ENCODE measurements around the gene PYGO2. TPM values are rescaled to one million over a fixed set of nuclear protein-coding genes. Genes with fewer than 3 reads are reported as not detected.

PYGO2 gene
- total RNA-seq, 1 experiment from 2014 or later: 37.4 TPM

DNA sequence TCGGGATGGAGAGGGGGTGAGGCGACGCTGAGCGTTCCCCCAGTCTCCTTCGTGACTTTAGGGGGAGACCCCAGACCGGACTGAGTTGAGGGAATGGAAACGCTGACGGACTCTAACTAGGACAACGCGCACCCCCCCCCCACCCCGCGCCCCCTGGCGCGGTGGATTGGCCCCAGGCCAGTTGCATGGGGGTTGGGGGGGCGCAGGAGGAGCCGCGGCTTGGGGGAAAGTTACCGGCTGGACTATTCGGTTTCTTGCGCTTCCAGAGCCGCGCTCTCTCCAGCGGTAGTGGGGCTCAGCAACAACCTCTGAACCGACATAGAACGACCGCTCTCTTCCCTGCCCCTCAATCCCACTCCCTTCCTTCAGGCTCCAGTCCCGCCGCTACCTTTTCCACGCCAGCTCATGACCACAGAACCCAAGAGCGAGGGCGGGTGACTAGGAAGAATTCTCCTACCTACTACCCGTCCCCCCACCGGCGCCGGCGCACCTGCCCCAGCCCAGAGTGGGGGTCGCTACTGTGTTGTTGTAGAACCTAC, 41.7 kb upstream of the PYGO2 start:
- Mint-ChIP-seq H3K36me3 (no peaks in the 10 kb centered on the region), H3K27ac (peak overlapping the region; percentile 78)

DNA sequence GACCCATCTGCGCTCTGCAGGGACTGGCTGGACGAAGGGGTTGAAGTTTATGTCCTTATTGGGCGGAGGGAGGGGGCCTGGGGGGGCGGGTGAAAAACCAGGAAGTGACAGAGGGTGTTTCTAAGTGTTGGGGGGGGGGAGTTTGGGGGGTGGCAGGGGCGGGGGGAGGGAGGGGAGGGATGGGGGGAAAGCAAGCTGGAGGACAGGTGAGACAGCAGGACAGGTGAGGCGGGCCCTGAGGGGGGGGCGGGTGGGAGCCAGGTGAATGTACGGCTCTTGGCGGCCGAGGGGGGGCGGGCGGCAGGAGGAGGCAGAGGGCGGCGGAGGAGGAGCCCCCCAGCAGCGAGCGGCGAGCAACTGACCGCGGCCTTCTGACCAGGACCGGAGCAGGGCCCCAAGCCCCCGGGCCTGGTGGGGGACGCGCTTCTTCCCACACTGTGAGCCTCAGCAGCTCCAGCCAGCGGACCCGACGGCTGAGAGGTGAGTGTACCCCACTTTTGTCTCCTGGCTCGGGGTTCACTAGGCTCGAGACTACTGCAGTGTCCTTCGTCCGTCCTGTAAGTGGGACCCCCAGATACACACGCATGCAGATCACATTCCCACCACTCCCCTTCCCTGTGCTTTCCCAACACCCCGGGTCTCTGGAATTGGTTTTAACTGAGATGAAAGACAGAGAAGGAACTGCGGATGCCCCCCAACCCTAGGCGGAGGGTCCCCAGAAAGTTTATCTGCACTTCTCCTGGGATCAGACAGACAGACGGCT, 41.1 kb upstream of the PYGO2 start, which contains the start of gene ZBTB7B:
TSS of gene ZBTB7B (plus strand) at position 339 of the 763 bp plus-strand sequence. CDS start 11,859 bp downstream, outside the sequence.
- Mint-ChIP-seq H3K27ac (peak within 1 kb of the TSS; percentile 78), H3K9me3 (no peaks in the 10 kb centered on the region), H3K36me3 (no peaks in the 10 kb centered on the region), H3K4me1 (peaks cover 39% of the 10 kb centered on the region), H3K4me3 (peak within 1 kb of the TSS; percentile 92), H3K27me3 (ENCODE audit: low read depth) (no peaks in the 10 kb centered on the region; the same call in 1 of the 2 replicates)
- TF ChIP-seq RORB (CRISPR knock-in tag; IDR thresholded peaks at IDR 0.05) (no peak), FOXK1 (CRISPR knock-in tag; IDR thresholded peaks at IDR 0.05) (0 out of 2 replicates have a peak, but pooled peaks have one; percentile 32)
- TF ChIP-seq, protein P1, sequence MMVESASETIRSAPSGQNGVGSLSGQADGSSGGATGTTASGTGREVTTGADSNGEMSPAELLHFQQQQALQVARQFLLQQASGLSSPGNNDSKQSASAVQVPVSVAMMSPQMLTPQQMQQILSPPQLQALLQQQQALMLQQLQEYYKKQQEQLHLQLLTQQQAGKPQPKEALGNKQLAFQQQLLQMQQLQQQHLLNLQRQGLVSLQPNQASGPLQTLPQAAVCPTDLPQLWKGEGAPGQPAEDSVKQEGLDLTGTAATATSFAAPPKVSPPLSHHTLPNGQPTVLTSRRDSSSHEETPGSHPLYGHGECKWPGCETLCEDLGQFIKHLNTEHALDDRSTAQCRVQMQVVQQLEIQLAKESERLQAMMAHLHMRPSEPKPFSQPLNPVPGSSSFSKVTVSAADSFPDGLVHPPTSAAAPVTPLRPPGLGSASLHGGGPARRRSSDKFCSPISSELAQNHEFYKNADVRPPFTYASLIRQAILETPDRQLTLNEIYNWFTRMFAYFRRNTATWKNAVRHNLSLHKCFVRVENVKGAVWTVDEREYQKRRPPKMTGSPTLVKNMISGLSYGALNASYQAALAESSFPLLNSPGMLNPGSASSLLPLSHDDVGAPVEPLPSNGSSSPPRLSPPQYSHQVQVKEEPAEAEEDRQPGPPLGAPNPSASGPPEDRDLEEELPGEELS (CRISPR knock-in tag; IDR thresholded peaks at IDR 0.05): 0 out of 2 replicates have a peak, but pooled peaks have one; percentile 34
- TF ChIP-seq, protein P2, sequence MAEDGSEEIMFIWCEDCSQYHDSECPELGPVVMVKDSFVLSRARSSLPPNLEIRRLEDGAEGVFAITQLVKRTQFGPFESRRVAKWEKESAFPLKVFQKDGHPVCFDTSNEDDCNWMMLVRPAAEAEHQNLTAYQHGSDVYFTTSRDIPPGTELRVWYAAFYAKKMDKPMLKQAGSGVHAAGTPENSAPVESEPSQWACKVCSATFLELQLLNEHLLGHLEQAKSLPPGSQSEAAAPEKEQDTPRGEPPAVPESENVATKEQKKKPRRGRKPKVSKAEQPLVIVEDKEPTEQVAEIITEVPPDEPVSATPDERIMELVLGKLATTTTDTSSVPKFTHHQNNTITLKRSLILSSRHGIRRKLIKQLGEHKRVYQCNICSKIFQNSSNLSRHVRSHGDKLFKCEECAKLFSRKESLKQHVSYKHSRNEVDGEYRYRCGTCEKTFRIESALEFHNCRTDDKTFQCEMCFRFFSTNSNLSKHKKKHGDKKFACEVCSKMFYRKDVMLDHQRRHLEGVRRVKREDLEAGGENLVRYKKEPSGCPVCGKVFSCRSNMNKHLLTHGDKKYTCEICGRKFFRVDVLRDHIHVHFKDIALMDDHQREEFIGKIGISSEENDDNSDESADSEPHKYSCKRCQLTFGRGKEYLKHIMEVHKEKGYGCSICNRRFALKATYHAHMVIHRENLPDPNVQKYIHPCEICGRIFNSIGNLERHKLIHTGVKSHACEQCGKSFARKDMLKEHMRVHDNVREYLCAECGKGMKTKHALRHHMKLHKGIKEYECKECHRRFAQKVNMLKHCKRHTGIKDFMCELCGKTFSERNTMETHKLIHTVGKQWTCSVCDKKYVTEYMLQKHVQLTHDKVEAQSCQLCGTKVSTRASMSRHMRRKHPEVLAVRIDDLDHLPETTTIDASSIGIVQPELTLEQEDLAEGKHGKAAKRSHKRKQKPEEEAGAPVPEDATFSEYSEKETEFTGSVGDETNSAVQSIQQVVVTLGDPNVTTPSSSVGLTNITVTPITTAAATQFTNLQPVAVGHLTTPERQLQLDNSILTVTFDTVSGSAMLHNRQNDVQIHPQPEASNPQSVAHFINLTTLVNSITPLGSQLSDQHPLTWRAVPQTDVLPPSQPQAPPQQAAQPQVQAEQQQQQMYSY (CRISPR knock-in tag; IDR thresholded peaks at IDR 0.05): 0 out of 2 replicates have a peak, but pooled peaks have one; percentile 11
- DNase-seq (ENCODE audit: low spot score) (peak; percentile 42), ATAC-seq (no peak)
- ChIA-PET POLR2A (interaction anchor here (4.2 to 13.0 kb wide), 3 partner anchors 14 to 32 kb away, joined by 21 to 176 read pairs (median 28); partner anchors contain the start of genes CKS1B, FLAD1 and SHC1), CTCF (interaction anchor here (0.7 to 10.3 kb wide), 16 partner anchors 10 to 163 kb away, joined by 3 to 176 read pairs (median 6); partner anchors contain the start of genes ADAM15, LENEP, PMVK and SHC1)

More for the DNA sequence above, 41.7 kb upstream of the PYGO2 start:
- TF ChIP-seq MYBL2 (CRISPR knock-in tag; IDR thresholded peaks at IDR 0.05): no peak
- TF ChIP-seq, protein P3, sequence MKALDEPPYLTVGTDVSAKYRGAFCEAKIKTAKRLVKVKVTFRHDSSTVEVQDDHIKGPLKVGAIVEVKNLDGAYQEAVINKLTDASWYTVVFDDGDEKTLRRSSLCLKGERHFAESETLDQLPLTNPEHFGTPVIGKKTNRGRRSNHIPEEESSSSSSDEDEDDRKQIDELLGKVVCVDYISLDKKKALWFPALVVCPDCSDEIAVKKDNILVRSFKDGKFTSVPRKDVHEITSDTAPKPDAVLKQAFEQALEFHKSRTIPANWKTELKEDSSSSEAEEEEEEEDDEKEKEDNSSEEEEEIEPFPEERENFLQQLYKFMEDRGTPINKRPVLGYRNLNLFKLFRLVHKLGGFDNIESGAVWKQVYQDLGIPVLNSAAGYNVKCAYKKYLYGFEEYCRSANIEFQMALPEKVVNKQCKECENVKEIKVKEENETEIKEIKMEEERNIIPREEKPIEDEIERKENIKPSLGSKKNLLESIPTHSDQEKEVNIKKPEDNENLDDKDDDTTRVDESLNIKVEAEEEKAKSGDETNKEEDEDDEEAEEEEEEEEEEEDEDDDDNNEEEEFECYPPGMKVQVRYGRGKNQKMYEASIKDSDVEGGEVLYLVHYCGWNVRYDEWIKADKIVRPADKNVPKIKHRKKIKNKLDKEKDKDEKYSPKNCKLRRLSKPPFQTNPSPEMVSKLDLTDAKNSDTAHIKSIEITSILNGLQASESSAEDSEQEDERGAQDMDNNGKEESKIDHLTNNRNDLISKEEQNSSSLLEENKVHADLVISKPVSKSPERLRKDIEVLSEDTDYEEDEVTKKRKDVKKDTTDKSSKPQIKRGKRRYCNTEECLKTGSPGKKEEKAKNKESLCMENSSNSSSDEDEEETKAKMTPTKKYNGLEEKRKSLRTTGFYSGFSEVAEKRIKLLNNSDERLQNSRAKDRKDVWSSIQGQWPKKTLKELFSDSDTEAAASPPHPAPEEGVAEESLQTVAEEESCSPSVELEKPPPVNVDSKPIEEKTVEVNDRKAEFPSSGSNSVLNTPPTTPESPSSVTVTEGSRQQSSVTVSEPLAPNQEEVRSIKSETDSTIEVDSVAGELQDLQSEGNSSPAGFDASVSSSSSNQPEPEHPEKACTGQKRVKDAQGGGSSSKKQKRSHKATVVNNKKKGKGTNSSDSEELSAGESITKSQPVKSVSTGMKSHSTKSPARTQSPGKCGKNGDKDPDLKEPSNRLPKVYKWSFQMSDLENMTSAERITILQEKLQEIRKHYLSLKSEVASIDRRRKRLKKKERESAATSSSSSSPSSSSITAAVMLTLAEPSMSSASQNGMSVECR (CRISPR knock-in tag; IDR thresholded peaks at IDR 0.05; ENCODE audit: borderline replicate concordance): 0 out of 2 replicates have a peak, but pooled peaks have one; percentile 25
- TF ChIP-seq, protein P4, sequence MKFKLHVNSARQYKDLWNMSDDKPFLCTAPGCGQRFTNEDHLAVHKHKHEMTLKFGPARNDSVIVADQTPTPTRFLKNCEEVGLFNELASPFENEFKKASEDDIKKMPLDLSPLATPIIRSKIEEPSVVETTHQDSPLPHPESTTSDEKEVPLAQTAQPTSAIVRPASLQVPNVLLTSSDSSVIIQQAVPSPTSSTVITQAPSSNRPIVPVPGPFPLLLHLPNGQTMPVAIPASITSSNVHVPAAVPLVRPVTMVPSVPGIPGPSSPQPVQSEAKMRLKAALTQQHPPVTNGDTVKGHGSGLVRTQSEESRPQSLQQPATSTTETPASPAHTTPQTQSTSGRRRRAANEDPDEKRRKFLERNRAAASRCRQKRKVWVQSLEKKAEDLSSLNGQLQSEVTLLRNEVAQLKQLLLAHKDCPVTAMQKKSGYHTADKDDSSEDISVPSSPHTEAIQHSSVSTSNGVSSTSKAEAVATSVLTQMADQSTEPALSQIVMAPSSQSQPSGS (CRISPR knock-in tag; IDR thresholded peaks at IDR 0.05; ENCODE audit: borderline replicate concordance, low read depth): no peak
- POLR2A ChIA-PET: interaction anchor here (1.0 to 13.0 kb wide), 3 partner anchors 9 to 32 kb away, joined by 5 to 176 read pairs (median 28); partner anchors contain the start of genes CKS1B and SHC1
- DNase-seq (ENCODE audit: low spot score) (peak; percentile 41), ATAC-seq (no peak)
- Mint-ChIP-seq H3K27me3 (ENCODE audit: low read depth) (no peaks in the 10 kb centered on the region; the same call in 1 of the 2 replicates), H3K4me3 (peak overlapping the region; percentile 92), H3K9me3 (no peaks in the 10 kb centered on the region), H3K4me1 (peaks cover 38% of the 10 kb centered on the region)
- CTCF ChIA-PET: interaction anchor here (1.0 to 2.1 kb wide), 8 partner anchors 9 to 164 kb away, joined by 3 to 30 read pairs (median 4); partner anchors contain the start of gene SHC1

Data from WTC11 (cell line).